Ishikawa (cell line): ENCODE data around the gene WDR59.

Experiments used
- MAX ChIP-seq: IDR thresholded peaks from 2 replicates; pipeline ENCODE4 v1.6.1; 2012
- TAF1 ChIP-seq: IDR thresholded peaks from 2 replicates; pipeline ENCODE4 v1.6.1; 2012; ENCODE audit warnings: low read depth, mild to moderate bottlenecking

GRCh38 chr16:74998481-74999218 is 13.7 kb upstream of the WDR59 start, which contains the start of gene ZNRF1:
- TF ChIP-seq TAF1 (peak; percentile 39; the same call in 1 of the 2 replicates), MAX (no peak)
